ENCODE results near the gene UTP4. TPM values are rescaled to one million over a fixed set of nuclear protein-coding genes. Genes with fewer than 3 reads are reported as not detected.

UTP4 gene
- total and polyA plus RNA-seq, 2 of the 8 experiments (the other 6 are each of a cell fraction or from before 2014, with no cell fraction given) = 101 to 118 TPM

GRCh38 chr16:69114976-69115355 is 17.5 kb upstream of the UTP4 start (continued):
- TF ChIP-seq CHD7 (IDR thresholded peaks at IDR 0.05; ENCODE audit: insufficient replicate concordance, low read length) (no peak), POLR2AphosphoS5 (IDR thresholded peaks at IDR 0.05; ENCODE audit: low read depth, low read length) (no peak), HDAC2 (IDR thresholded peaks at IDR 0.05; ENCODE audit: borderline replicate concordance in 1 of 2, low read depth in 2 of 2, low read length in 2 of 2) (no peak), SP1 (IDR thresholded peaks at IDR 0.05; ENCODE audit: low read depth, low read length) (no peak), SIRT6 (IDR thresholded peaks at IDR 0.05; ENCODE audit: low read length) (no peak), CBX5 (IDR thresholded peaks at IDR 0.05; ENCODE audit: low read depth, low read length) (no peak), MAX (IDR thresholded peaks at IDR 0.05) (no peak), SIX5 (IDR thresholded peaks at IDR 0.05; ENCODE audit: low read depth, low read length) (no peak)

Measured in H1 (cell line).